ENCODE results near the gene FADD.

Gene FADD

GRCh38 chr11:70225681-70226177 is 22.6 kb downstream of the FADD start (continued):
- TF ChIP-seq, protein P1, sequence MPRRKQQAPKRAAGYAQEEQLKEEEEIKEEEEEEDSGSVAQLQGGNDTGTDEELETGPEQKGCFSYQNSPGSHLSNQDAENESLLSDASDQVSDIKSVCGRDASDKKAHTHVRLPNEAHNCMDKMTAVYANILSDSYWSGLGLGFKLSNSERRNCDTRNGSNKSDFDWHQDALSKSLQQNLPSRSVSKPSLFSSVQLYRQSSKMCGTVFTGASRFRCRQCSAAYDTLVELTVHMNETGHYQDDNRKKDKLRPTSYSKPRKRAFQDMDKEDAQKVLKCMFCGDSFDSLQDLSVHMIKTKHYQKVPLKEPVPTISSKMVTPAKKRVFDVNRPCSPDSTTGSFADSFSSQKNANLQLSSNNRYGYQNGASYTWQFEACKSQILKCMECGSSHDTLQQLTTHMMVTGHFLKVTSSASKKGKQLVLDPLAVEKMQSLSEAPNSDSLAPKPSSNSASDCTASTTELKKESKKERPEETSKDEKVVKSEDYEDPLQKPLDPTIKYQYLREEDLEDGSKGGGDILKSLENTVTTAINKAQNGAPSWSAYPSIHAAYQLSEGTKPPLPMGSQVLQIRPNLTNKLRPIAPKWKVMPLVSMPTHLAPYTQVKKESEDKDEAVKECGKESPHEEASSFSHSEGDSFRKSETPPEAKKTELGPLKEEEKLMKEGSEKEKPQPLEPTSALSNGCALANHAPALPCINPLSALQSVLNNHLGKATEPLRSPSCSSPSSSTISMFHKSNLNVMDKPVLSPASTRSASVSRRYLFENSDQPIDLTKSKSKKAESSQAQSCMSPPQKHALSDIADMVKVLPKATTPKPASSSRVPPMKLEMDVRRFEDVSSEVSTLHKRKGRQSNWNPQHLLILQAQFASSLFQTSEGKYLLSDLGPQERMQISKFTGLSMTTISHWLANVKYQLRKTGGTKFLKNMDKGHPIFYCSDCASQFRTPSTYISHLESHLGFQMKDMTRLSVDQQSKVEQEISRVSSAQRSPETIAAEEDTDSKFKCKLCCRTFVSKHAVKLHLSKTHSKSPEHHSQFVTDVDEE (CRISPR knock-in tag; IDR thresholded peaks at IDR 0.05), result no peak
- no peak for TF ChIP-seq ISL1 (CRISPR knock-in tag; IDR thresholded peaks at IDR 0.05)
- no peak for TF ChIP-seq ZNF8 (CRISPR knock-in tag; IDR thresholded peaks at IDR 0.05)
- TF ChIP-seq ARNTL (CRISPR knock-in tag; IDR thresholded peaks at IDR 0.05; ENCODE audit: borderline replicate concordance, low read depth), result no peak
- TF ChIP-seq ZNF565 (CRISPR knock-in tag; conservative IDR thresholded peaks at IDR 0.05; ENCODE audit: low read depth), result no peak
- no peak for TF ChIP-seq GLIS3 (CRISPR knock-in tag; IDR thresholded peaks at IDR 0.05)
- TF ChIP-seq TOX (CRISPR knock-in tag; IDR thresholded peaks at IDR 0.05; ENCODE audit: borderline replicate concordance), result no peak

DNA sequence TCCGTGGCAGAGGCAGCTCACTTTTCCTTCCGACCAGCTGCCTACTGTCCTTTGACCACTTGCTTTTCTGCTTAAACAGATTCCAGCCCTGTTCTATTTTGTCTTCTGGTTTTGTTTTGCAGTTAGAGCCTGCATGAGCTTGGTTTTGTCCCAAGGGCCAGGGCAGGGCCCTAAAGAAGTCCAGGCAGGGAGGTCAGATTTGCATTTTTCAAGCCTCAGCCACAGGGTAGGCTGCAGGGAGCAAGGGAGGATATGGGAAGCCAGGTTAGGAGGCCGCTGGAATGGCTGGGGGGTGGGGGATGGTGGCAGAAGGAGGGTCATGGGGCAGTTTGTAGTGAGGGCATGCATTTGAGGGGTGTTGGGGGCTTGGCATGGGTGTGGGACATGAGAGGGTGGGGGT is 23.1 kb downstream of the FADD start:
- TF ChIP-seq ZFP3 (CRISPR knock-in tag; IDR thresholded peaks at IDR 0.05) (no peak), CSRNP3 (CRISPR knock-in tag; IDR thresholded peaks at IDR 0.05) (no peak), ZNF8 (CRISPR knock-in tag; IDR thresholded peaks at IDR 0.05) (no peak), ZNF565 (CRISPR knock-in tag; conservative IDR thresholded peaks at IDR 0.05; ENCODE audit: low read depth) (no peak), TOX (CRISPR knock-in tag; IDR thresholded peaks at IDR 0.05; ENCODE audit: borderline replicate concordance) (no peak), TCF4 (CRISPR knock-in tag; IDR thresholded peaks at IDR 0.05; ENCODE audit: borderline replicate concordance) (no peak), BACH2 (CRISPR knock-in tag; IDR thresholded peaks at IDR 0.05; ENCODE audit: borderline replicate concordance) (no peak)
- TF ChIP-seq, protein P2, sequence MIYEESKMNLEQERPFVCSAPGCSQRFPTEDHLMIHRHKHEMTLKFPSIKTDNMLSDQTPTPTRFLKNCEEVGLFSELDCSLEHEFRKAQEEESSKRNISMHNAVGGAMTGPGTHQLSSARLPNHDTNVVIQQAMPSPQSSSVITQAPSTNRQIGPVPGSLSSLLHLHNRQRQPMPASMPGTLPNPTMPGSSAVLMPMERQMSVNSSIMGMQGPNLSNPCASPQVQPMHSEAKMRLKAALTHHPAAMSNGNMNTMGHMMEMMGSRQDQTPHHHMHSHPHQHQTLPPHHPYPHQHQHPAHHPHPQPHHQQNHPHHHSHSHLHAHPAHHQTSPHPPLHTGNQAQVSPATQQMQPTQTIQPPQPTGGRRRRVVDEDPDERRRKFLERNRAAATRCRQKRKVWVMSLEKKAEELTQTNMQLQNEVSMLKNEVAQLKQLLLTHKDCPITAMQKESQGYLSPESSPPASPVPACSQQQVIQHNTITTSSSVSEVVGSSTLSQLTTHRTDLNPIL (CRISPR knock-in tag; IDR thresholded peaks at IDR 0.05; ENCODE audit: low read depth), result no peak
- ATAC-seq, result no peak

DNA sequence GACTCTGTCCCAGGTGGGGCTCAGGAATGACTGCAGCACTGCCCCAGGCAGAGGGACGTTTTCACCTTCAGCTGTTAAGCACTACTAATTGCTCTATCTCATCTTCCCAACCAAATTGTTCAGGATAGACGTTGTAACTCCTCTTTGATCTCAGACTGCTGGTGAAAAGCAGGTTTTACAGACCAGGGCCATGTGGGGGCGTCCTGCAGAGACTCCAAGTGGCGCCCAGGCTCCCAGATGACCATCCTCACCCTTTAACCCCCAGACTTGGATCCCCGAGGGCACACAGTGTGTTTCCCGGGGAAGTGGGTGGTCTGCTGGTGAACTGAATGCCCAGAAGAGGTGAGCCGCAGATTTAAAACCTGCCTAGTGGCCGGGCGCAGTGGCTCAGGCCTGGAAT is 23.9 kb downstream of the FADD start:
- TF ChIP-seq ZFP30 (CRISPR knock-in tag; IDR thresholded peaks at IDR 0.05) (no peak), CSDC2 (CRISPR knock-in tag; IDR thresholded peaks at IDR 0.05) (no peak), TOX (CRISPR knock-in tag; IDR thresholded peaks at IDR 0.05; ENCODE audit: borderline replicate concordance) (no peak), ZNF70 (CRISPR knock-in tag; IDR thresholded peaks at IDR 0.05) (no peak), SNAI2 (CRISPR knock-in tag; IDR thresholded peaks at IDR 0.05) (no peak), PPARA (CRISPR knock-in tag; IDR thresholded peaks at IDR 0.05; ENCODE audit: borderline replicate concordance) (no peak), ZC3H10 (CRISPR knock-in tag; IDR thresholded peaks at IDR 0.05) (no peak), BACH2 (CRISPR knock-in tag; IDR thresholded peaks at IDR 0.05; ENCODE audit: borderline replicate concordance) (no peak), ESRRG (CRISPR knock-in tag; IDR thresholded peaks at IDR 0.05) (no peak), ZNF565 (CRISPR knock-in tag; conservative IDR thresholded peaks at IDR 0.05; ENCODE audit: low read depth) (no peak), GLIS3 (CRISPR knock-in tag; IDR thresholded peaks at IDR 0.05) (no peak), CSRNP3 (CRISPR knock-in tag; IDR thresholded peaks at IDR 0.05) (no peak), ISL1 (CRISPR knock-in tag; IDR thresholded peaks at IDR 0.05) (no peak), RARB (CRISPR knock-in tag; IDR thresholded peaks at IDR 0.05) (no peak), ZFP3 (CRISPR knock-in tag; IDR thresholded peaks at IDR 0.05) (no peak), ARNTL (CRISPR knock-in tag; IDR thresholded peaks at IDR 0.05; ENCODE audit: borderline replicate concordance, low read depth) (no peak), ZNF8 (CRISPR knock-in tag; IDR thresholded peaks at IDR 0.05) (no peak)
- TF ChIP-seq, protein P2 (CRISPR knock-in tag; IDR thresholded peaks at IDR 0.05; ENCODE audit: low read depth), result no peak
- TF ChIP-seq, protein P1 (CRISPR knock-in tag; IDR thresholded peaks at IDR 0.05), result no peak
- ATAC-seq, result peak; percentile 56; the same call in 2 of the 3 replicates
